NCI-H2227 treated with DMSO at 0.1 percent for 48 hours (cell line): ENCODE measurements around the gene RFX1.
A peak's percentile ranks its signal among the peaks of the same experiment; 100 is the strongest.
"Not testable (repeated sequence)": the region's sequence is repeated elsewhere in the genome, so short reads cannot be mapped to it uniquely, and the experiment has no call there.

ENCODE experiments used
- DNase-seq: peaks from one replicate; lab custom pipeline; 2025; lab: John Stamatoyannopoulos, UW

RFX1 gene

DNA sequence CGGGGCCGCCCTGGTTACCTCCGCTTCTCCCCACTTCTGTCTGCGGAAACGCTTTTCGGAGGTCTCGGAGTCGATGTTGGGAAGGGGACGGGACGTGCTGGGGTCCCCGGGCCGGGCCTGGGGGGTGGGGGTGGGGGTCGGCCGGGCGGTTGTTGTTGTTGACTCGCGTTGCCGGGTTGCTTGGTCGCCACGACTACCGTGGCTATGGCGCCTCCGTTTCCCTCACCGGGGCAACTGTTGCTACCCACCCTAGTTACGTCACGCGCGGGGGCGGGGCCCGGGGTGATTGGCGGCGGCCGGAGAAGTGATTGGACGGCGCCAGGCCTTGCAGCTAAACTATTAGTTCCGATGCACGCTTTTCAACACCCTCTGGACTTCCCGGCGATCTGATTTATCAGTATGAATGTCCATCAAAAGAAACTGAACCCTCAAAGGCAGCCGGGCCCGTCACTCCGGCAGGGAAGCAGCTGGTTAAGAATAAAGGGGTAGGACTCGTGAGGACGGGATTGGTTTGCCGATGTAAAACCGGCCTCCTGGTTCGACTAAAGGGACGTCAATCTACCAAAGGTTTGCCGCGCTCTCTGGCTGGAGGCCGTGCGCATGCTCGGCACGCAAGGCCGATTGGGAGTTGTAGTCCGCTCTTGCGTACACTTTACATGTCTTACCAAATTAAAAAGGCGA, at the start of gene RFX1:
TSS of gene RFX1 (minus strand) at position 236 of the 681 bp plus-strand sequence. CDS start 12,477 bp downstream, outside the sequence.
- peak; percentile 95 for DNase-seq

DNA sequence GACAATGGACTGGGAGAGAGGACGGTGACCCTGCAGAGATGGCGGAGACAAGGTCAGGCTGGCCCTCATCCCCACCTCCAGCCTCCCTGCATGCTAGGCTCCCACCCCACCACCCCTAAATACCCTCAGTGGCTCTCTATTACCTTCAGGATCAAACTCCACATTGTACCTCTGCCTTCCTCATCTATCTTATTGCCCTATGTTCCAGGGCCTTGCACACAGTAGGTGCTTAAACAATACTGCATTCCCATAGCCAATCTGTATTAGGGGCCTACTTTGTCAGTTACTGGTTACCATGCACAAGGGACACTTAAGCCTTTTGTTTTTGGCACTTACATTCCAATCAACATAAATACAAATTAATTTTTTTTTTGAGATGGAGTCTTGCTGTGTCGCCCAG, 49.3 kb upstream of the RFX1 start:
- DNase-seq, result no peak

DNA sequence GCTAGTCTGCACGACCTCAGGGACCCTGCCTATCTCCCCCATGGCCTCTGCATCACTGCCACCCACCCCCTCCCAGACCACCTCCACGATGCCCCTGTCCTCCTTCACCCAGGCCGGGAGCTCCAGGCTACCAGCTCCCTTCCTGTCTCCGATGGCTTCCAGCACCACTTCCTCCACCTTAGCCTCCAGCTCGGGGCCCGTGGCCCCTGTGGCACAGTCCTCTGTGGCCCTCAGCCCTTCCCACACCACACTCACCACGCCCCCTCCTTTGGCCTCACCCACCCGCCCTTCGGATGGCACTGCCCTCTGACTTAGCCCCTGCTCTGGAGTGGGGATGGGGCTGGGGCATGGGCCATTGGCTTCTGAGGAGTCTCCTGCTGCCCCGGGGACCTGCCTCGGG, 48.6 kb upstream of the RFX1 start:
- DNase-seq, result no peak

DNA sequence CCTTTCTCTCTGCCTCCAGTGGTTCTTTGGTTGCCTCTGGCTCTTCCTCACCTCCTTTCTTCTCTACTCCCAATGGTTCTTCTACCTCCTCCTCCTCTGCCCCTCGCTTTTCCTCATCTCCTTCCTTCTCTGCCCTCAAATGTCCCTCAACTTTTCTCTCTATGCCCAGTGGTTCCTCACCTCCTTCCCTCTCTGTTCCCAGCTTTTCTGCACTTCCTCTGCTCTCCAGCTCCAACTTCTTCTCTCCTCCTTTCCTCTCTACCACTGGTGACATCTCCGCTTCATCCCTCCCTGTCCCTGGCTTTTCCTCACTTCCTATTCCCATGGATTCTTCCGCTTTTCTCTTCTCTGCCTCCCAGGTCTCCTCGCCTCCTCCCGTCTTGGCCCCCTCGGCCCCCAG, 48.0 kb upstream of the RFX1 start:
- DNase-seq, result no peak

- DNase-seq, result no peak
Observed at GRCh38 chr19:14053500-14053899, 47.4 kb upstream of the RFX1 start.

DNA sequence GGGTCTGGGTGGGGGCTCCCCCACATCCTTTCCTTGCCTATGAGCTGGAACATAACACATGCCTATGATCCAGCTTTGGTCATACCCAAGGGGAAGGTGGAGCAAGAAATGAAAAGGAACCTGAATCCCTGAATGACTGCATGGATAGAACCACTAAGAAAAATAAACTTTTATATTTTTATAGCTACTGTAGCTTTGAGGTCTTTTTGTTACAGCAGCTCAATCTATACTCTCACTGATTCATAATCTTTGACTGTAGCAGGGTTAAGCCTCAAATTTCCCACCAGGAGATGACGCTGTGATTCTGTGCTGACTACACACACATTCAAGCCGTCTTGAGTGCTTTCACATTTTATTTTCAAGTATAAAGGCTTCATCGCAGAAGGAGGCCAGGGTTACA, 46.9 kb upstream of the RFX1 start:
- DNase-seq, result no peak

- no peak for DNase-seq
Observed at GRCh38 chr19:14052470-14052869, 46.4 kb upstream of the RFX1 start.

- no peak for DNase-seq
Observed at GRCh38 chr19:14051980-14052379, 45.9 kb upstream of the RFX1 start.

DNA sequence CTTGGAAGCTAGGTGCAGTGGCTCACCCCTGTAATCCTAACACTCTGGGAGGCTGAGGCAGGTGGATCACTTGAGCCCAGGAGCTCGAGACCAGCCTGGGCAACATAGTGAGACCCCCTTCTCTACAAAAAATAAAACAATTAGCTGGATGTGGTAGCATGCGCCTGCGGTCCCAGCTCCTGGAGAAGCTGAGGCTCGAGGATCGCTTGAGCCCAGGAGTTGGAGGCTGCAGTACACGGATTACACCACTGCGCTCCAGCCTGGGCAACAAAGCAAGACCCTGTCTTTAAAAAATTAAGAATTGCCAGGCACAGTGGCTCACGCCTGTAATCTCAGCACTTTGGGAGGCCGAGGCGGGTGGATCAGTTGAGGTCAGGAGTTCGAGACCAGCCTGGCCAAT, 44.8 kb upstream of the RFX1 start:
- not testable (repeated sequence) for DNase-seq

DNA sequence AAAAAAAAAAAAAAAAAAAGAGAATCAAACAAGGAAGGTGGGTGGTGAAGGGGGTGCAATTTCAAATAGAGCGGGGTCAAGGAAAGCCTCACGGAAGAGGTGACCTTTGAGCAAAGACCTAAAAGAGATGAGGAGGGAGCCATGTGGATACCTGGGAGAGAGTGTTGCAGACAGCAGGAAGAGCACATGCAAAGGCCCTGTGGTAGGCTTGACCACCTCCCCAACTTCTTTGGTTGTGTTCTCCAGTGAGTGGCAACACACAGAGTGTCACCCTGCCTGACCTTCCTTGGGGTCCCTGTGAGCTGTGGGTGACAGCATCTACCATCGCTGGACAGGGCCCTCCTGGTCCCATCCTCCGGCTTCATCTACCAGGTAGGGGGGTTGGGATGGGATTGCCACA, 44.4 kb upstream of the RFX1 start:
- no peak for DNase-seq

DNA sequence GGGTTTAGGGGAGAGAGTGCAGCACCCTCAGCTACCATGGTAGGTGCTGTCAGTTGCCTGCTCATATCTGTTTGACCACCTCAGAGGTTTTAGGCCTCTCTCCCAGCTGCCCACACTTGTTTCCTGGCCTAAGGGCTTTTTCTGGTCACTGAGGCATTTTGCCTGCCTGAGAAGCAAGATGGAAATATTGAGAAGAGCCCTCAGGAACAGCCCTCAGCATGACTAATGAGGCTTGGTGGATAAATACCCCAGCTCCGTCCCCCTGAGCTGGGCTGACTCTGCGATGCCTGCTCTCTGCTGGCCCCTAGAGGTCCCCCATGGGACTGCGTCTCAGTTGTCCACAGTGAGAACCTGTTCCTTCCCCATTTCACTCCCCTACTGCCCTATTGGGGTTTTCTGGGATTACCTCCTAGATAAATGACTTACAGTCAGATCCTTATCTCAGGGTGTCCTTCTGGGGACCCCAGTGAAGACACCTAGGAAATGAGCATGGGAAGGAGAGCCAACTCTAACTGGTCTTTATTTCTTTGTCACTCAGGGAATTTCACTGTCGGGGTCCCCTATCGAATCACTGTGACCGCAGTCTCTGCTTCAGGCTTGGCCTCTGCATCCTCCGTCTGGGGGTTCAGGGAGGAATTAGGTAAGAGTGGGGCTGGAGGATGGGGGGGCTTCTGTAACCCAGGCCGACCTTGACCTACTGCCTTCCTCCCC, 42.5 kb upstream of the RFX1 start:
- DNase-seq, result no peak

- not testable (repeated sequence) for DNase-seq
Observed at GRCh38 chr19:14047866-14048265, 41.7 kb upstream of the RFX1 start.

- DNase-seq, result peak; percentile 25
Observed at GRCh38 chr19:14042659-14043608, 36.8 kb upstream of the RFX1 start.

DNA sequence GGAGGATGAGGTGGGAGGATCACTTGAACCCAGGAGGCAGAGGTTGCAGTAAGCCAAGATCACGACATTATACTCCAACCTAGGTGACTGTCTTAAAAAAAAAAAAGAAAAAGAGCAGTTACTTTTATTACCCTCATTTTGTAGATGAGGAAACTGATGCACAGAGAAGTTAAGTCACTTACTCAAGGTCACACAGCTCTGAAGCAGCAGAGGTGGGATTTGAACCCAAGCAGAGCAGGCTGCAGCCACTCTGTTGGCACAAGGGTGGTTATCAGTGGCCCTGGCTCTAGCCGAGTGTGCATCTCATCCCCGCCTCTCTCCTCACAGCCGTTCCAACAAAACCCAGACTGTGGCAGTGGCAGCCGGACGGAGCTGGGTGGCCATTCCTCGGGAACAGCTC, 33.1 kb upstream of the RFX1 start:
- DNase-seq, result no peak

DNA sequence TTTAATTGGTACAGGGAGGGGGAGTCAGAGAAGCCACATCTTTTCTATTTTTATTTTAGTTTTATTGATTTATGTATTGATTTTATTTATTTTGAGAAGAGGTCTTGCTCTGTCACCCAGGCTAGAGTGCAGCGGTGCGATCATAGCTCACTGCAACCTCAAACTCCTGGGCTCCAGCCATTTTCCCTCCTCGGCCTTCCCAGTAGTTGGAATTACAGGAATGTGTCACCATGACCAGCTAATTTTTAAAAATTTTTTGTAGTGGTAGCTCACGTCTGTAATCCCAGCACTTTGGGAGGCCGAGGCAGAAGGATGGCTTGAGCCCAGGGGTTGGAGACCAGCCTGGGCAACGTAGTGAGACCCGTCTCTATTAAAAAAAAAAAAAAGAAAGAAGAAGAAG, 29.6 kb upstream of the RFX1 start:
- DNase-seq, result no peak

GRCh38 chr19:14035159-14035558, 29.0 kb upstream of the RFX1 start:
- DNase-seq, result not testable (repeated sequence)

DNA sequence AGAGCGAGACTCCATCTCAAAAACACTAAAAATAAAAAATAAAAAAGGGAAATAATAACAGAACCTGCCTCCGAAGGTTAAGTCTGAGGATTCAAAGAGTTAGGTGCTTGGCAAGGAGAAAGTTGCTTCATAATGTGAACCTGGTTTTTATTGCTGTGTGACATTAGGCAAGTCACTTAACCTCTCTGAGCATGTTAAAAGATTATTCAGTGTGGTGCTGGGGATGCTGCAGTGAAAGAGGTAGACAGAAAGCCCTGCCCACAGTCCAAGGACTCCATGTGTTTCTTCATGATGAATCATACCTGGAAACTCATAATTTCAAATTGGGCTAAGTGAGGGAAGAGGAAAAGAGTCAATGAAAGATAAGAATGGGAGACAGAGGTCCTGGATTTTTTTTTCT, 27.8 kb upstream of the RFX1 start:
- DNase-seq, result no peak

DNA sequence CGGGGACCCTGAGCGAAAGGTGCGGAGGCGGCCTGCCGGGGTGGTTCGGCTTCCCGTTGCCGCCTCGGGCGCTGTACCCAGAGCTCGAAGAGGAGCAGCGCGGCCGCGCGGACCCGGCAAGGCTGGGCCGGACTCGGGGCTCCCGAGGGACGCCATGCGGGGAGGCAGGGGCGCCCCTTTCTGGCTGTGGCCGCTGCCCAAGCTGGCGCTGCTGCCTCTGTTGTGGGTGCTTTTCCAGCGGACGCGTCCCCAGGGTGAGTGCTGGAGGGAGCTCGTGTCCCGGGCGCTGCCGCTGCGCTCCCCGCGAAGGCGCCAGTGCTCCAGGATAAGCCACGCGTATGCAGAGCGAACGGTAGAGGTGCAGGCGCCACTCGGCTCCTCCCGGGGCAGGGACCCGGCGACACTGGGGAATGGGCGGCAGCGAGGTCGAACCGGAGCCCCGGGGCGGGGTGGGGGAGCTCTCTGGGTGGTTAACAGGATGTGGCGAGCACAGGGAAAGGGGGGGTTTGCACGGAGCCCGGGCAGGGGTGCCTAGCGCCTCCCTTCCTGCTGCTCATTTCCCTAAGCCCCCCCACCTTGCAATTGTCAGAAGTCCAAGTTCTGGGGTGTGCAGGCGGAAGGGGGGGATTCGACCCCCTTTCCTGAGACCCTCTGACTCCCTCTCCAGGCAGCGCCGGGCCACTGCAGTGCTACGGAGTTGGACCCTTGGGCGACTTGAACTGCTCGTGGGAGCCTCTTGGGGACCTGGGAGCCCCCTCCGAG, 25.8 kb upstream of the RFX1 start, which contains the start of gene IL27RA:
TSS of gene IL27RA (plus strand) at position 44 of the 762 bp plus-strand sequence. CDS start at position 155, 111 bp downstream.
- peak; percentile 5 for DNase-seq

DNA sequence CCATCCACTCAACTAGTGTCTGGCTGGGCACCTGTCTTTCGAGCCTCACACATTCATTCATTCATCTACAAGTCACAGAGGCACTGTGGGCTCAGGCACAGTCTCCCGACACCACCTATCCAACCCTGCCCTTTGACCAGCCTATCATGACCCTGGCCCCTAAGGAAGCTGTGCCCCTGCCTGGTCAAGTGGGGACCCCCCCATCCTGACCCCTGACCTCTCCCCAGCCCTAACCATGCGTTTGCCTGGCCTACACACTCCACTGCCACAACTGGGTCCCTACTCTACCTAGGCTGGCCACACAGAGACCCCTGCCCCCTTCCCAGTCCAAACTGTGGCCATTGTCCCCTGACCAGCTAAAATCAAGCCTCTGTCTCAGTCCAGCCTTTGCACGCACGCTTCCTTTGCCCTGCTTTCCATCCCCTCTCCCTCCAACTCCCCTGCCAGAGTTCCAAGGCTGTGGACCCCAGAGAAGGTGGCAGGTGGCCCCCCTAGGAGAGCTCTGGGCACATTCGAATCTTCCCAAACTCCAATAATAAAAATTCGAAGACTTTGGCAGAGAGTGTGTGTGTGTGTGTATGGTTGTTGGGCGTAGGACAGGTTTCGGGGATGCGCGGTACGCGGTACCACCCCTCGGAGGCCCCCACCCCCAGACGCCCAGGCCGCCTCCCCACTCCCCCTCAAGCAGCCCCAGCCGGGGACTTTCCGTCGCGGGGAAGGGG, 25.0 kb upstream of the RFX1 start:
- no peak for DNase-seq

DNA sequence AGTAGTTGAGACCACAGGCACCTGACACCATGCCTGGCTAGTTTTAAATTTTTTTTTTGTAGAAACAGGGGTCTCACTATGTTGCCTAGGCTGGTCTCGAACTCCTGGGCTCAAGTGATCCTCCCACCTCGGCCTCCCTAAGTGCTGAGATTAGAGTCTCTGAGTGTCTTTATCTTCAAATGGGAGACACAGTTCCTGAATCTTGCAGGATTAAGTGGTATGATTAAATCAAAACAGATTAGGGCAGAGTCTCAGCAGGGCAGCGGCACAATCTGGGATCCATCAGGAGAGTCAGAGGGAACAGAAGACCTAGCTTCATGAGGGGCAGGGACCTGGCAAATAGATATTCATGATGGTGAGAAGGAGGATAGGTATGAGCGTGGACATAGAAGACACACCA, 22.8 kb upstream of the RFX1 start:
- no peak for DNase-seq

- DNase-seq, result no peak
Observed at GRCh38 chr19:14027856-14028450, 21.8 kb upstream of the RFX1 start, which contains the start of gene RLN3. RLN3 (plus strand) TSS chr19:14028148; CDS start chr19:14028205, 57 bp downstream.
